Ovary (tissue), 10 donors: ENCODE measurements around the gene OR6K3. TPM values are rescaled to one million over a fixed set of nuclear protein-coding genes. Genes with fewer than 3 reads are reported as not detected.

Experiments
- DNase-seq, 5 donors: peaks; one replicate each; pipeline ENCODE4 v3.0.0-alpha.2; 2019 to 2020
- H3K27ac ChIP-seq, 2 donors: fragments of 200-600 bp; one replicate each; pipeline versions ENCODE4 v1.5.1 to v1.8.0; 2019 to 2022
- H3K27me3 ChIP-seq: fragments of 200-600 bp; one replicate; pipeline ENCODE4 v1.8.0; 2022
- H3K36me3 ChIP-seq: fragments of 200-600 bp; sonication (generic); one replicate; pipeline ENCODE4 v1.5.1; 2019
- H3K4me1 ChIP-seq: one replicate; pipeline ENCODE4 v1.8.1; 2013; ENCODE audit warnings: mild to moderate bottlenecking, moderate library complexity; ENCODE audit not compliant: insufficient read depth
- H3K4me3 ChIP-seq: fragments of 200-600 bp; sonication (generic); one replicate; pipeline ENCODE4 v1.5.1; 2017
- H3K9me3 ChIP-seq, 2 donors: fragments of 200-600 bp in 1 of 2; sonication (generic) in 1 of 2; one replicate each; pipeline versions ENCODE4 v1.5.1 to v1.8.1; 2013 to 2019; ENCODE audit warnings: mild to moderate bottlenecking in 1 of 2, moderate library complexity in 1 of 2
- CTCF ChIP-seq, 3 donors: fragments of 450-650 bp in 2 of 3; fragments of 200-600 bp in 1 of 3; IDR thresholded peaks; one replicate each; pipeline versions ENCODE4 v1.5.1 to v1.8.0; 2016 to 2022; ENCODE audit warnings: antibody characterized with exemption in 3 of 3, mild to moderate bottlenecking in 1 of 3
- EP300 ChIP-seq: sonication (generic); formaldehyde crosslinking; IDR thresholded peaks from one replicate; pipeline ENCODE4 v1.6.1; 2017; ENCODE audit warnings: antibody characterized with exemption
- POLR2A ChIP-seq: fragments of 450-650 bp; IDR thresholded peaks from one replicate; pipeline ENCODE4 v1.6.1; 2017; ENCODE audit warnings: antibody characterized with exemption, mild to moderate bottlenecking, moderate library complexity
- WGBS, 3 donors: extraction: QIAGEN DNeasy Blood & Tissue Kit in 1 of 3; methylation state at CpG; one replicate each; pipeline versions ENCODE4 v1.1.5 to v1.1.7; 2013 to 2017; 5-methylcytosine and 5-hydroxymethylcytosine counted together
- intact Hi-C, 4 donors: fragments of 100-400 bp; cut with DNase I; formaldehyde crosslinking; loops; one replicate each; pipeline versions ENCODE4 v1.11.0 to v1.15.1; 2022 to 2023
- long read RNA-seq, 3 donors: library from polyadenylated mRNA in 2 of 3; unstranded in 2 of 3; transcript quantifications; one replicate each; pipeline ENCODE4 v2.0.0 and lab custom pipeline, GENCODE V29; 2021 to 2026
- polyA plus RNA-seq, 2 donors: library from polyadenylated mRNA; stranded (reverse); fragments of 200-250 nt in 1 of 2; fragments of 350-450 nt in 1 of 2; fragmentation: Illumina TruSeq in 1 of 2; extraction: RNeasy Lipid Tissue Mini Kit (QIAGEN cat#74804) in 1 of 2; gene quantifications; one replicate each; pipeline ENCODE4 v1.2.3, GENCODE V29; 2013 to 2014
- total RNA-seq, 7 donors: library from RNA; depleted of rRNA in 2 of 7; stranded (reverse); fragments of >200 nt in 2 of 7; fragmentation: NEBNext Ultra II Directional in 3 of 7; extraction: Animal tissue kit (Norgen Biotek cat#: 25700) in 3 of 7; gene quantifications; one replicate each; pipeline versions ENCODE4 v1.1.0 to v1.2.4, GENCODE V29; 2016 to 2023
- donor health status: DM: no; HTN: no; CAD: no; lungs with moderate emphysema.
- donor health status: DM: no; HTN: no; CAD: no.
- donor health status: Bipolar disorder and iron deficiency.
- donor health status: DM: yes; HTN: yes; CAD: no.
- donor health status: DM: no; HTN: no; CAD: no.
- donor health status: DM: yes; HTN: yes; CAD: no.

Gene OR6K3
- total RNA-seq (under 1 TPM in 1 of 7 donors, not detected in 6; 0.11 TPM), polyA plus RNA-seq (not detected)
- long read RNA-seq, donor 1 = 0 reads
- long read RNA-seq, donor 2 = 0 reads
- long read RNA-seq, donor 3 = 0 reads

DNA sequence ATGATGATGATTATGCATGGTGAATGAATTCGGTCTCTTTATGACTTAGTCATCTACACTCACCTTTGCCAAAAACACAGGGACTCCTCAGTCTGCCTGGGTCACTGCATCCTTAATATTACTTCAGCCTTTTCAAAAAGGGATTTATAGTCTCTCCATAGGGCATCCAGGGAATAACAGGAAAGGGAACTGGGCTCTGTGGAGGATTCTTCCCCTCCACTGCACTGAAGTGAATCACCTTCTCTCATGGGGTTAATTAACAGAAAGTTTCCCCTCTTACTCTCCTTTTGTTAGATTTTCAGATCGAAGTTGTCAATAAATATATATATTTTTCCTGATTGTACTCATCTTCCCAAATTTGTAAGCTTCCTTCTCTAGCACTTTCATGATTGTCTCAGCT lies at the start of gene OR6K3:
Gene OR6K3 (minus strand): TSS at position 101 of the 400 bp plus-strand sequence. CDS start 2,605 bp downstream, outside the sequence.
- no peaks in the 10 kb centered on the region for H3K4me1 ChIP-seq
- H3K4me3 ChIP-seq = no peak within 1 kb of the TSS
- intact Hi-C loops = no loop called here
- H3K36me3 ChIP-seq = no peaks in the 10 kb centered on the region
- 78 to 81% (median 80%) methylated on average over 2 of the region's 2 CpGs for WGBS, 3 donors
- no peak for DNase-seq
- TF ChIP-seq POLR2A (no peak), CTCF (IDR thresholded peaks at IDR 0.05) (no peak), EP300 (no peak)
- no peaks in the 10 kb centered on the region for H3K9me3 ChIP-seq
- H3K27ac ChIP-seq = no peak within 1 kb of the TSS
- H3K27me3 ChIP-seq = no peaks in the 10 kb centered on the region

GRCh38 chr1:158754420-158754819 lies 33.9 kb upstream of the OR6K3 start, which contains the start of gene OR6K6:
Gene OR6K6 (plus strand): TSS chr1:158754720. CDS start chr1:158754888, 168 bp downstream.
- Histone ChIP-seq H3K9me3 (no peaks in the 10 kb centered on the region), H3K36me3 (no peaks in the 10 kb centered on the region), H3K4me1 (no peaks in the 10 kb centered on the region), H3K4me3 (no peak within 1 kb of the TSS), H3K27me3 (no peaks in the 10 kb centered on the region), H3K27ac (no peak within 1 kb of the TSS)
- TF ChIP-seq POLR2A (no peak), EP300 (no peak), CTCF (IDR thresholded peaks at IDR 0.05) (no peak)
- intact Hi-C loops = no loop called here
- no peak for DNase-seq
- WGBS, 3 donors = 54 to 73% (median 70%) methylated on average over 2 of the region's 2 CpGs

- H3K4me1 ChIP-seq = no peaks in the 10 kb centered on the region
- WGBS, 3 donors = 91 to 97% (median 94%) methylated on average over 9 of the region's 9 CpGs
- no peak for TF ChIP-seq EP300
- no peak for TF ChIP-seq POLR2A
- TF ChIP-seq CTCF (IDR thresholded peaks at IDR 0.05) = no peak
- H3K36me3 ChIP-seq = no peaks in the 10 kb centered on the region
- no peak overlapping the region for H3K4me3 ChIP-seq
- no peak for DNase-seq
- no peak overlapping the region for H3K27ac ChIP-seq
- no peaks in the 10 kb centered on the region for H3K9me3 ChIP-seq
- intact Hi-C loops = no loop called here
- H3K27me3 ChIP-seq = no peaks in the 10 kb centered on the region
Measured at GRCh38 chr1:158752155-158752712, 31.7 kb upstream of the OR6K3 start.

- no peak for DNase-seq
- Histone ChIP-seq H3K9me3 (no peaks in the 10 kb centered on the region), H3K4me3 (no peak overlapping the region), H3K27me3 (no peaks in the 10 kb centered on the region), H3K4me1 (no peaks in the 10 kb centered on the region), H3K27ac (no peak overlapping the region), H3K36me3 (no peaks in the 10 kb centered on the region)
- intact Hi-C loops = no loop called here
- TF ChIP-seq CTCF (IDR thresholded peaks at IDR 0.05) (no peak), POLR2A (no peak), EP300 (no peak)
Measured at GRCh38 chr1:158735848-158736247, 15.3 kb upstream of the OR6K3 start.
